ENCODE measurements around the gene DPT. TPM values are rescaled to one million over a fixed set of nuclear protein-coding genes. Genes with fewer than 3 reads are reported as not detected.

DPT gene
- total RNA-seq, 2 donors from 2014 or later: 60.7 to 85.7 TPM

Other genes with a start within 250 kb of the DPT start
- not detected for gene XCL2, start 185.2 kb downstream of the DPT start, total RNA-seq
- gene XCL1, start 152.6 kb downstream of the DPT start, total RNA-seq: under 1 TPM in 1 of 2 donors, not detected in 1; 0.54 TPM

Measured in thoracic aorta (tissue), 2 donors.